ENCODE measurements around the gene DENND4A. TPM values are rescaled to one million over a fixed set of nuclear protein-coding genes. Genes with fewer than 3 reads are reported as not detected.

The DENND4A gene
- polyA plus RNA-seq, 1 experiment: 19.1 TPM

DNA sequence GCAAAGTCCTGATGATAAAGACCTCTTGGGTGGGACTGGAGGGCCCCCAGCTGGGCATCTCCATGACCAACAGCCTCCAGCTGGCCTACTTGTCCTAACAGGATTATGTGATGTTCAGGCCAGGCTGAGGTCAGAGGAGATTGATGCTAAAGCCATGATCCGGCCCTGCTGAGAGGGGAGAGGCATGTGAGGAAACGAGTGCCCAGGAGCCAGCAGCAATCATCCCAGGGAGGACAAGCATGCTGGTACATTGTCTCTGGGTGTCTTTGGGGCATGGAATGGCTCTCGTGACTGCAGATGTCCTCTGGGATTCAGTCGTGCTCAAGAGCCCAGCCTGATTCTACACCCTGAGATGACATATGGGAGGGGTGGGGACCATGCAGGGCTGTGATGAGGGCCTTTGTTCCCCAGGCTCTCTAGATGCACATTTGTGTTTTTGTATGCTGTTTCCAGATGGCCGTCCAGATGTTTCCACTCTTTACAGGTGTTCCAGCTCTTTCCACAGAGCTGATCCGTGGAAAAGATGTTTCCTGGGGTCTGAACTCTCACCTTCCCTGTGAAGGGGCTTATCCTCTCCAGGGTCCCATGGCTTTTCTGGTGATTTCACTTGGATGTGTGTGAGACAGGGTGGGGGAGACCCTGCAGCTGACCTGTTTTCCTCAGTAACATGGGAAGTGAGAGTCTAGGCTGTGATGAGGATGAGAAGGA lies 150.2 kb downstream of the DENND4A start:
- TF ChIP-seq, protein P1, sequence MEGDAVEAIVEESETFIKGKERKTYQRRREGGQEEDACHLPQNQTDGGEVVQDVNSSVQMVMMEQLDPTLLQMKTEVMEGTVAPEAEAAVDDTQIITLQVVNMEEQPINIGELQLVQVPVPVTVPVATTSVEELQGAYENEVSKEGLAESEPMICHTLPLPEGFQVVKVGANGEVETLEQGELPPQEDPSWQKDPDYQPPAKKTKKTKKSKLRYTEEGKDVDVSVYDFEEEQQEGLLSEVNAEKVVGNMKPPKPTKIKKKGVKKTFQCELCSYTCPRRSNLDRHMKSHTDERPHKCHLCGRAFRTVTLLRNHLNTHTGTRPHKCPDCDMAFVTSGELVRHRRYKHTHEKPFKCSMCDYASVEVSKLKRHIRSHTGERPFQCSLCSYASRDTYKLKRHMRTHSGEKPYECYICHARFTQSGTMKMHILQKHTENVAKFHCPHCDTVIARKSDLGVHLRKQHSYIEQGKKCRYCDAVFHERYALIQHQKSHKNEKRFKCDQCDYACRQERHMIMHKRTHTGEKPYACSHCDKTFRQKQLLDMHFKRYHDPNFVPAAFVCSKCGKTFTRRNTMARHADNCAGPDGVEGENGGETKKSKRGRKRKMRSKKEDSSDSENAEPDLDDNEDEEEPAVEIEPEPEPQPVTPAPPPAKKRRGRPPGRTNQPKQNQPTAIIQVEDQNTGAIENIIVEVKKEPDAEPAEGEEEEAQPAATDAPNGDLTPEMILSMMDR (IDR thresholded peaks at IDR 0.05; ENCODE audit: low read depth, low read length): no peak
- H3K27me3 ChIP-seq (ENCODE audit: control insufficient read depth, insufficient read depth, low read length): no peaks in the 10 kb centered on the region
- DNase-seq (ENCODE audit: low read depth, low spot score): no peak
- H3K9me3 ChIP-seq (ENCODE audit: control insufficient read depth, insufficient read depth, low read length): no peaks in the 10 kb centered on the region
- ChIA-PET CTCF (interaction anchor here (0.7 to 1.4 kb wide), 3 partner anchors 9 to 182 kb away, joined by 3 read pairs; partner anchors contain the start of gene INTS14), POLR2A (no interaction called here)
- no peak overlapping the region for H3K27ac ChIP-seq (ENCODE audit: low read depth, low read length)
- no peak overlapping the region for H3K4me3 ChIP-seq (ENCODE audit: low read depth, low read length)

GRCh38 chr15:65639509-65639908 lies 152.6 kb downstream of the DENND4A start:
- DNase-seq (ENCODE audit: low read depth, low spot score): no peak
- ChIA-PET POLR2A (no interaction called here), CTCF (interaction anchor here (0.6 to 4.4 kb wide), 13 partner anchors 11 to 264 kb away, joined by 3 to 26 read pairs (median 5); no protein-coding TSS in a partner anchor)
- Histone ChIP-seq H3K4me3 (ENCODE audit: low read depth, low read length) (no peak overlapping the region), H3K27me3 (ENCODE audit: control insufficient read depth, insufficient read depth, low read length) (no peaks in the 10 kb centered on the region), H3K27ac (ENCODE audit: low read depth, low read length) (no peak overlapping the region), H3K9me3 (ENCODE audit: control insufficient read depth, insufficient read depth, low read length) (no peaks in the 10 kb centered on the region)
- TF ChIP-seq, protein P1 (IDR thresholded peaks at IDR 0.05; ENCODE audit: low read depth, low read length): no peak

- Histone ChIP-seq H3K27me3 (ENCODE audit: control insufficient read depth, insufficient read depth, low read length) (no peaks in the 10 kb centered on the region), H3K9me3 (ENCODE audit: control insufficient read depth, insufficient read depth, low read length) (no peaks in the 10 kb centered on the region), H3K4me3 (ENCODE audit: low read depth, low read length) (no peak overlapping the region), H3K27ac (ENCODE audit: low read depth, low read length) (no peak overlapping the region)
- CTCF ChIA-PET: interaction anchor here (0.7 to 4.4 kb wide), 30 partner anchors 8 to 298 kb away, joined by 3 to 26 read pairs (median 4); partner anchors contain the start of gene RAB11A
- TF ChIP-seq, protein P1 (IDR thresholded peaks at IDR 0.05; ENCODE audit: low read depth, low read length): peak; percentile 90
- peak; percentile 55 for DNase-seq (ENCODE audit: low read depth, low spot score)
- POLR2A ChIA-PET: interaction anchor here (1.3 kb wide), 1 partner anchor 28 kb away, joined by 4 read pairs; the partner anchor contains the start of gene INTS14
These were observed 153.4 kb downstream of the DENND4A start for GRCh38 chr15:65638681-65639089.

- CTCF ChIA-PET: interaction anchor here (0.5 to 4.4 kb wide), 32 partner anchors 8 to 298 kb away, joined by 3 to 26 read pairs (median 4); partner anchors contain the start of gene RAB11A
- DNase-seq (ENCODE audit: low read depth, low spot score): no peak
- H3K4me3 ChIP-seq (ENCODE audit: low read depth, low read length): no peak overlapping the region
- POLR2A ChIA-PET: interaction anchor here (1.3 kb wide), 1 partner anchor 27 kb away, joined by 4 read pairs; the partner anchor contains the start of gene INTS14
- H3K27me3 ChIP-seq (ENCODE audit: control insufficient read depth, insufficient read depth, low read length): no peaks in the 10 kb centered on the region
- no peak overlapping the region for H3K27ac ChIP-seq (ENCODE audit: low read depth, low read length)
- TF ChIP-seq, protein P1 (IDR thresholded peaks at IDR 0.05; ENCODE audit: low read depth, low read length): no peak
- H3K9me3 ChIP-seq (ENCODE audit: control insufficient read depth, insufficient read depth, low read length): no peaks in the 10 kb centered on the region
These were observed 154.0 kb downstream of the DENND4A start for GRCh38 chr15:65638109-65638508.

GRCh38 chr15:65634356-65634755 lies 157.7 kb downstream of the DENND4A start:
- no peaks in the 10 kb centered on the region for H3K27me3 ChIP-seq (ENCODE audit: control insufficient read depth, insufficient read depth, low read length)
- ChIA-PET POLR2A (no interaction called here), CTCF (no interaction called here)
- TF ChIP-seq, protein P1 (IDR thresholded peaks at IDR 0.05; ENCODE audit: low read depth, low read length): no peak
- DNase-seq (ENCODE audit: low read depth, low spot score): no peak
- H3K4me3 ChIP-seq (ENCODE audit: low read depth, low read length): no peak overlapping the region
- H3K9me3 ChIP-seq (ENCODE audit: control insufficient read depth, insufficient read depth, low read length): no peaks in the 10 kb centered on the region
- no peak overlapping the region for H3K27ac ChIP-seq (ENCODE audit: low read depth, low read length)

All from AG04450 (cell line).